GM21526 (cell line): ENCODE measurements around the gene NPIPB4.
A peak's percentile ranks its signal among the peaks of the same experiment; 100 is the strongest.
"Not testable (repeated sequence)": the region's sequence is repeated elsewhere in the genome, so short reads cannot be mapped to it uniquely, and the experiment has no call there.

Experiments used
- ATAC-seq: cut with Tn5 transposase; IDR thresholded peaks from one replicate; pipeline ENCODE4 v1.9.1; 2021; ENCODE audit warnings: moderate library complexity; ENCODE audit not compliant: unreplicated experiment, low FRiP score

Gene NPIPB4

DNA sequence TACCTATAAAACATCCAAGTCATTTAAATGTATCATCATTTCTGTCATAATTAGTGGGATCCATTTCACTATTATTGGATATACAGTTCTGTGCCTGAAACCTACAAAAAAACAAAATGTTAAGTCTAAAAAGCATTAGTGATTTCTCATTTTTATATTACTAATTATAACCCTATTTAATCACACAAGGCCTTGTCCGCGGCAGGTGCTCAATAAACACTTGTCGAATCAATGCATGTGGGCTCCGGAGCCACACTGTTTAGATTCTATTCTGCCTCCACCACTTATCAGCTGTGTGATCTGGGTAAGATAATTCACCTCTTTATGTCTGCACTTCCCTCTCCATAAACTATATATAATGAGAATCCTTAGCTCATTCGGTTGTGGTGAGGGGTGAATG is at the start of gene NPIPB4:
Gene NPIPB4 (minus strand): TSS at position 101 of the 400 bp plus-strand sequence. CDS start 378 bp downstream, outside the sequence.
- not testable (repeated sequence) for ATAC-seq

DNA sequence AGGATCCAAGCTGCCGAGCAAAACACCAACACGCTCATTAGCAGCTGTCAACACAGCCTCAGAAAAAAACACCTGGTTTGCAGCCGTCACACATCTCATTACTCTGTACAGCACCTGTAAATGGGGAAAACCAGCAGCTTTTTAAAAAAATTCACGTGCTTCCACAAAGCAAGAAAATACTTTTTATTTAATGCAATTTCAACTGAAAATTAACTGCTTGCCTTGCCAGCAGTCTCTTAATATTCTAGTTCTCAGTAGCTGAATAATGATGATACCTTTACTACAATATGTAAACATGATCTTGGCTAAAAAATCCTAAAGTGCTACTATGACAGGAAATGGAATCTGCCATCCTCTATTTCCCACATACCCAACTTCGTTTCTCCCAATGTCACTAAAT is 41.4 kb upstream of the NPIPB4 start:
- not testable (repeated sequence) for ATAC-seq

DNA sequence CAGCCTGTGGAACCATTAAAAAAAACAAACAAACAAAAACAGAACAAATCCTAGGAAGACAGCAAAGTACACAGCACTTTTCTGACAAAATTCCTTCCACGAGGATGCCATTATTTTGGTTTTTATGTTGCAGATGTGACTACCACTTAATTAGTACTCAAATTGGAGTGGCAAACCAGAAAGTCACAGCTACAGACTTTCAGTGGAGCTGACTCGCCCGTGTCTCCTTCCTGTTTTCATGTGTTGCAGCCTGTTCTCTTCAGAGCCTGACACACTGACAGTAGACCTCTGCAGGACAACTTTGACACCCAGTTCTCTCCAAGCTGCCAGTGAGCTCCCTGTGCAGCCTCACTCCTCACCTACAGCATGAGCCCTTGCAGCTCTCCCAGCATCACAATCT is 24.4 kb upstream of the NPIPB4 start:
- not testable (repeated sequence) for ATAC-seq

GRCh38 chr16:21837186-21837585 is 20.4 kb downstream of the NPIPB4 start:
- ATAC-seq: not testable (repeated sequence)

GRCh38 chr16:21836334-21836733 is 21.2 kb downstream of the NPIPB4 start:
- ATAC-seq: not testable (repeated sequence)

- not testable (repeated sequence) for ATAC-seq
Observed at GRCh38 chr16:21835747-21836146, 21.8 kb downstream of the NPIPB4 start.

DNA sequence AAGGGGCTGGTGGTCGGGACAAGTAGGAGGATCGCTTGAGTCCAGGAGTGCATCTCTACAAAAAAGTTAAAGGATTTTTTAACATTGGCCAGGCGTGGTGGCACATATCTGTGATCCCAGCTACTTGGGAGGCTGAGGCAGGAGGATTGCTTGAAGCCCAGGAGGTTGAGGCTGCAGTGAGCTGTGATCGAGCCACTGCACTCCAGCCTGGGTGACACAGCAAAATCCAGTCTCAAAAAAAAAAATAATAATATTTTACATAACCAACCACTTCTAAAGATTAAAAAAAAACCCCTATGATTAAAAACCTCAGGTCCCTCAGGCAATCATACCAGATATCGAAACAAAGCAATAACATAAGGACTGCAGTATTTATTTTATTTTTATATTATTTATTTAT is 23.3 kb downstream of the NPIPB4 start:
- ATAC-seq: not testable (repeated sequence)

DNA sequence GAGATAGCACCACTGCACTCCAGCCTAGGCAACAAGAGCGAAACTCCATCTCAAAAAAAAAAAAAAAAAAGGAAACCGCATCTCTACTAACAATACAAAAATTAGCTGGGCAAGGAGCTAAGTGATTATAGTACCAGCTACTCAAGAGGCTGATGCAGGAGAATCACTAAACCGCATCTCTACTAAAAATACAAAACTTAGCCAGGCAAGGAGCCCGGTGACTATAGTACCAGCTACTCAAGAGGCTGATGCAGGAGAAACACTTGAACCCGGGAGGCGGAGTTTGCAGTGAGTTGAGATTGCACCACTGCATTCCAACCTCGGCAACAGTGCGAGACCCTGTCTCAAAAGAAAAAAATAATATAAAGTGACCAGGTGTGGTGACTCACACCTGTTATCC is 27.6 kb downstream of the NPIPB4 start:
- not testable (repeated sequence) for ATAC-seq

DNA sequence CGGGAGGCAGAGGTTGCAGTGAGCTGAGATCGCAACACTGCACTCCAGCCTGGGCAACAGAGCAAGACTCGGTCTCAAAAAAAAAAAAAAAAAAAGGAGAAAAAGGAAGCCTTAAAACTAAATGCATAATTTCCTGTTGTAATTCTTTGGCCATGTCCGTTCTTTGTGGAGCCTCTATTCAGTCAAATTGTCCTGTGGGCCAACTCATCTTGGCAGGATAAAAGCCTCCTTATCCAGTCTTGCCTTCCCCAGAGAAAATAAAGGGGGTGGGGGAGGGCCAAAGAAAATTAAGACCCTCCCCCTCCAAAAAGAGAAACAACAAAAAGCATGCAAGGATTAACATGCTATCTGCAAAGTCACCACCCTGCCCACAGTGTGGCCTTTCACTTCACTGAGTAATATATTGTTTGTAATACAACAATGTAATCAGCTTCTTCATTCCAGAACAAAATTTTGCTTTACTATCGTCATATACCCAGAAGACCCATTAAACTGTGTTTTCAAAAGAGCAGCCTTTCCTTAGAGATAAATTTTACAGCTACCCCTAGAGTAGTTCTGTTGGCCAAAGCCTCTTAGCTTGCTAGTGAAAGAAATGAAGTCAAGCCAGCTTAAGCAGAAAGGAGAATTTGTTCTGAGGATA is 31.4 kb downstream of the NPIPB4 start:
- ATAC-seq: not testable (repeated sequence)

GRCh38 chr16:21825526-21825925 is 32.0 kb downstream of the NPIPB4 start:
- not testable (repeated sequence) for ATAC-seq

GRCh38 chr16:21823258-21823657 is 34.3 kb downstream of the NPIPB4 start:
- not testable (repeated sequence) for ATAC-seq

DNA sequence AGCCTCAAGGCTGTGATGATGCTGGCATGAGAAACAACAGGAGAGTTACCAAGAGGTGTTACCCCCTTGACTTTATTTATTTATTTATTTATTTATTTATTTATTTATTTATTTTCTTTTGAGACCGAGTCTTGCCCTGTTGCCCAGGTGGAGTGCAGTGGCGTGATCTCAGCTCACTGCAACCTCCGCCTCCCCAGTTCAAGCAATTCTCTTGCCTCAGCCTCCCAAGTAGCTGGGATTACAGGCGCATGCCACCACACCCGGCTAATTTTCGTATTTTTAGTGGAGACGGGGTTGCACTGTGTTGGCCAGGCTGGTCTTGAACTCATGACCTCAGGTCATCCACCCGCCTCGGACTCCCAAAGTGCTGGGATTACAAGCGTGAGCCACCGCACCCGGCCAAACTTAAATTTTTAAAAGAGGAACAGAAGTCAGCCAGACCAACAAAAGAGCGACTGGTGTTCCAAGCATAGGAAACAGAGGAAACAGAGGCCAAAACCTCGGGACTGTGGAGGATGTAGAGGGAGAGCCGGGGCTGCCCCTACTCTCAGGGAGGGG is 36.6 kb downstream of the NPIPB4 start:
- ATAC-seq: not testable (repeated sequence)

DNA sequence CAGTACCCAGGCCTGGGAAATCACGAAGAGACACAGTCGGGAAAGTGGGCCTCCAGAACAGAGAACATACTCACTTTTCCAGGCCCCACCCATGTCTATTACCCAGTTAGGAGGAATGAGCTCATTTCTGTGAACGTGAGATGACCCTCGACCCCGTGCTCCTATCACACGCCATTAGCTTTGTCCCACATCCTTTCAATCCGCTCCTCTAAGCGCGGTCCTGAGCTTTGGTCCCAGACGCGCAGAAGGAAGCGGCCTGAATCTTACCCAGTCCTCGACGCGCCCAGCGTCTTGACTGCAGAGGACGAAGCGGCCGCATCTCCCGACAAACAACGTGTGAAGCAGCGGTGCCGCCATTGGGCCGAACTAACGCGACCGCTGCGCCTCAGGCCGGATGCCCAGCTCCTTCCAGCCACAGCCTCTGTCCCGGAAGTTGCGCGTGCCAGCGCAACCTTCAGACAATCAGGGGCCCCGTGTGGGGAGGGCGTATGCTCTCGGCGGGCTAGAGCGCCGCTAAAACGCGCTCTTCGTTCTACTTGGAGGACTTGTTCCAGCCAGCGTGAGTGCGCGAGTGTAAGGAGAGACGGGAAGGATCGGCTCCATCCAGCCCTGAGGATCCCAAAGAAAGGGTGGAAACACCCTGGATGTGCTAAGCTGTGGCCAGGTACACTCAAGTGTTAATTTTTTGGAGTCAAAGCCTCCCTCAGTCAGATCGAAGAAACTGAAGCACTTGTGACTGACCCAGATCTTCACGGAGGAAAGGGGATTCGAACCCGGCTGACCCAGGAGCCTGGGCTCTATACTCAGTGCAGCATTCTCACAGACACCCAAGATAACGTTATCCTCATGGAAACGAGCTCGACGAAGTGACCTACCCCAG is 37.3 kb downstream of the NPIPB4 start:
- peak; percentile 85 for ATAC-seq

DNA sequence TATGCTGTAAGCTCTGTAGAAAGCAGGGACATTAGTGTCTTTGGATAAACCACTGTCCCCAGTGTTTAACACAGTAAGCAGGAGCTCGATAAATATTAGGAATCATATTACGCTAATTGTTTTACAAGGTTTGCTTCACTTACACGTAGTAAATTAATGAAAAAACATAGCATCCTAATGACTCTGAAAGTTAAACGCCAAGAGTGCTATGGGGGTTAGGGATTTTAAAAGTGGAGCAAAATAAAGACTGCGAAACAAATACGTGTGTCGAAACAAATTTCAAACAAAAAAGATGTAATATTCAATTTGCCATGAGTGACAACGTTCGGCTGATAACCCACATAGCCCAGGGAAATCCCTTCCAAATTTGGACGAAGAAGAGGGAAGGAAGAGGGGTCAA is 37.9 kb downstream of the NPIPB4 start:
- ATAC-seq: not testable (repeated sequence)

- ATAC-seq: not testable (repeated sequence)
Observed at GRCh38 chr16:21817012-21817411, 40.5 kb downstream of the NPIPB4 start.

DNA sequence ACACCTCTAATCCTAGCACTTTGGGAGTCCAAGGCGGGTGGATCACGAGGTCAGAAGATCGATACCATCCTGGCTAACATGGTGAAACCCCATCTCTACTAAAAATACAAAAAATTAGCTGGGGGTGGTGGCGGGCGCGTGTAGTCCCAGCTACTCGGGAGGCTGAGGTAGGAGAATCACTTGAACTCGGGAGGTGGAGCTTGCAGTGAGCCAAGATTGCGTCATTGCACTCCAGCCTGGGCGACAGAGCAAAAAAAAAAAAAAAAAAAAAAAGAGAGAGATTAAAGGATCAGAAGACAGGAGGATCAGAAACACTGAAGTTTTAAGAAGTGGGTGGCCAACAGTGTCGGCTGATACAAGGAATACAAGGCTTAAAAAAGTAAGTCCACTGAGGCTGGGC is 41.9 kb downstream of the NPIPB4 start:
- not testable (repeated sequence) for ATAC-seq

GRCh38 chr16:21802375-21802663 is 55.2 kb downstream of the NPIPB4 start:
- not testable (repeated sequence) for ATAC-seq

GRCh38 chr16:21801538-21802374 is 55.8 kb downstream of the NPIPB4 start:
- not testable (repeated sequence) for ATAC-seq

DNA sequence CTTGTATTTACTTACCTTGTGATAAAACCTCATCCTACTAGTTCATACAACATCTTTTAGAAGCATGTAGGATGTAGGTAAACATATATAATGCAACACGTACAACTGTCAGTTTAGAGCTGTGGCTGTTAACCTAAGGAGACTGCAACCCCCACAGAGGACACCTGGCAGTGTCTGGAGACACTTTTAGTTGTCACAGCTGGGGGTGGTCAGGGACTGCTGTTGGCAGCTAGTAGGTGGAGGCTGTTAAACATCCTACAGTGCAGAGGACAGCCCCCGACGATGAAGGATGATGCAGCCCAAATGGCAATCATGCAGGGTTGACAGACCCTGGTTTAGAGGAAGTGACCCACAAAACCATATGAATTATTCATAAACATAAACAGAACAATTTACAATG is 59.0 kb downstream of the NPIPB4 start:
- not testable (repeated sequence) for ATAC-seq

- not testable (repeated sequence) for ATAC-seq
Observed at GRCh38 chr16:21793310-21793709, 64.2 kb downstream of the NPIPB4 start.
